Keratinocyte (primary cell): ENCODE measurements around the gene ENTPD7. TPM values are rescaled to one million over a fixed set of nuclear protein-coding genes. Genes with fewer than 3 reads are reported as not detected.

Experiments used
- DNase-seq: peaks from one replicate; pipeline ENCODE4 v3.0.0-alpha.2; 2011; ENCODE audit warnings: low read depth, missing footprints, low spot score
- FAIRE-seq: peaks from 2 replicates; lab custom pipeline; 2011; peaks lifted over from hg19 to GRCh38; lab: Jason Lieb, UNC
- H2AFZ ChIP-seq: 2 replicates; pipeline ENCODE4 v1.6.0; 2012; ENCODE audit warnings: low read length, control low read depth, inconsistent platforms; ENCODE audit not compliant: control insufficient read depth
- H3K27ac ChIP-seq: 2 replicates; pipeline ENCODE4 v1.5.1; 2011; ENCODE audit warnings: low read length; ENCODE audit not compliant: control insufficient read depth, insufficient read depth
- H3K27me3 ChIP-seq: 3 replicates; pipeline ENCODE4 v1.6.0; 2011; ENCODE audit warnings: low read length; ENCODE audit not compliant: control insufficient read depth, insufficient read depth; ENCODE audit errors: extremely low read depth
- H3K36me3 ChIP-seq, 2 experiments: 2 replicates in 1 of 2; 3 replicates in 1 of 2; pipeline ENCODE4 v1.5.1; 2011; ENCODE audit warnings: low read length in 2 of 2, mild to moderate bottlenecking in 1 of 2; ENCODE audit not compliant: control insufficient read depth in 2 of 2, insufficient read depth in 2 of 2; ENCODE audit errors: extremely low read depth in 1 of 2
- H3K4me1 ChIP-seq: 3 replicates; pipeline ENCODE4 v1.5.1; 2011; ENCODE audit warnings: low read length; ENCODE audit not compliant: control insufficient read depth, insufficient read depth; ENCODE audit errors: extremely low read depth
- H3K4me2 ChIP-seq: 3 replicates; pipeline ENCODE4 v1.6.0; 2011; ENCODE audit warnings: low read depth, low read length; ENCODE audit not compliant: control insufficient read depth, insufficient read depth; ENCODE audit errors: extremely low read depth
- H3K4me3 ChIP-seq, 3 experiments: fragments of 200-600 bp in 1 of 3; sonication (generic) in 1 of 3; 2 replicates in 2 of 3; 3 replicates in 1 of 3; pipeline ENCODE4 v1.5.1; 2011 to 2016; ENCODE audit warnings: low read length in 3 of 3, mild to moderate bottlenecking in 3 of 3, control low read depth in 2 of 3, inconsistent platforms in 1 of 3, low read depth in 1 of 3, mixed read lengths in 1 of 3, mixed run types in 1 of 3, moderate library complexity in 1 of 3; ENCODE audit not compliant: control insufficient read depth in 2 of 3, insufficient read depth in 2 of 3; ENCODE audit errors: extremely low read depth in 1 of 3
- H3K79me2 ChIP-seq: 2 replicates; pipeline ENCODE4 v1.6.0; 2012; ENCODE audit warnings: low read length; ENCODE audit not compliant: control insufficient read depth, insufficient read depth
- H3K9ac ChIP-seq: 3 replicates; pipeline ENCODE4 v1.6.0; 2011; ENCODE audit warnings: low read length; ENCODE audit not compliant: control insufficient read depth, insufficient read depth; ENCODE audit errors: extremely low read depth
- H3K9me1 ChIP-seq: 3 replicates; pipeline ENCODE4 v1.6.0; 2011; ENCODE audit warnings: low read length; ENCODE audit not compliant: control insufficient read depth, insufficient read depth; ENCODE audit errors: extremely low read depth
- H3K9me3 ChIP-seq: 2 replicates; pipeline ENCODE4 v1.5.1; 2012; ENCODE audit warnings: low read depth, low read length; ENCODE audit not compliant: control insufficient read depth
- H4K20me1 ChIP-seq: 3 replicates; pipeline ENCODE4 v1.6.0; 2011; ENCODE audit warnings: low read length; ENCODE audit not compliant: control insufficient read depth, insufficient read depth; ENCODE audit errors: extremely low read depth
- EZH2 ChIP-seq: IDR thresholded peaks from one replicate; pipeline ENCODE4 v1.6.1; 2012; ENCODE audit warnings: inconsistent platforms, mild to moderate bottlenecking, low read length, moderate library complexity
- dilution Hi-C: fragments of 300-500 bp; cut with MboI; formaldehyde crosslinking; loops from one replicate; pipeline ENCODE4 v1.7.0; 2020; ENCODE audit warnings: low sequenced_read_pairs; ENCODE audit not compliant: extremely low pct_ligation_motif_present
- polyA plus RNA-seq, 5 experiments: library from polyadenylated mRNA; depleted of rRNA in 3 of 5; stranded (reverse) in 3 of 5; stranded (forward) in 1 of 5; unstranded in 1 of 5; fragments of >200 nt; gene quantifications; 1 replicate in 1 of 5; 2 replicates in 3 of 5; 3 replicates in 1 of 5; pipeline versions ENCODE4 v1.2.1 to v1.2.3, GENCODE V29; 2011 to 2012; ENCODE audit warnings: missing spikeins in 2 of 5, low read depth in 1 of 5, low replicate concordance in 1 of 5
- TF ChIP-seq, protein P1 (sequence below), 3 experiments: IDR thresholded peaks in 1 of 3; conservative IDR thresholded peaks in 1 of 3; optimal IDR thresholded peaks in 1 of 3; 2 replicates in 2 of 3; 3 replicates in 1 of 3; pipeline versions ENCODE3 to v1.5.1; 2011; ENCODE audit warnings: low read length in 3 of 3, mild to moderate bottlenecking in 3 of 3, moderate library complexity in 2 of 3, control low read depth in 1 of 3, inconsistent platforms in 1 of 3; ENCODE audit not compliant: insufficient read depth in 2 of 3; ENCODE audit errors: extremely low read depth in 1 of 3

ENTPD7 gene
- polyA plus RNA-seq, 1 donor (not counting 4 experiments of a cell fraction or from before 2014, with no cell fraction given), result 18.1 TPM

DNA sequence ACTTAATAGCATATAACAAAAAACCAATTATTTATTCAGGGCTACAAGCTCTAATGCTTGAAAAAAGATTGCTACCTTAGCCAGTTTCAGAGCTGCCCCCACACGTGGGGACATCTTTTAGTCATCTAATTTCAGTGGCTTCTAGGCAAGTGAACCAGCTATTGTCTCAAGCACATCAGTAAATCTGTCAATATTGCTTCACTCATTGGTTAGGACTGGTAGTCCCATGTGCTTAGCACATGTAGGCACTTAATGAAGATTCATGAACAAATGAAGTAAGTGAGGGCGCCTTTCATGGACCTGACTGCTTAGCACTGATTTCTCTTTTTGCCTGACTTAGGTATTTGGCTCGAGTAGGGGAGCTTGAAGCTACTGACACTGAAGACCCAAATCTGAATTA lies 19.6 kb downstream of the ENTPD7 start:
- no peak for FAIRE-seq
- no peak overlapping the region for H2AFZ ChIP-seq
- H3K9me3 ChIP-seq, result no peaks in the 10 kb centered on the region
- dilution Hi-C loops, result no loop called here
- peaks cover 18% of the 10 kb centered on the region for H3K79me2 ChIP-seq
- no peak for DNase-seq
- no peaks in the 10 kb centered on the region for H3K27me3 ChIP-seq
- no peak overlapping the region for H3K9ac ChIP-seq
- no peaks in the 10 kb centered on the region for H4K20me1 ChIP-seq
- no peak overlapping the region for H3K4me2 ChIP-seq
- TF ChIP-seq, protein P1, sequence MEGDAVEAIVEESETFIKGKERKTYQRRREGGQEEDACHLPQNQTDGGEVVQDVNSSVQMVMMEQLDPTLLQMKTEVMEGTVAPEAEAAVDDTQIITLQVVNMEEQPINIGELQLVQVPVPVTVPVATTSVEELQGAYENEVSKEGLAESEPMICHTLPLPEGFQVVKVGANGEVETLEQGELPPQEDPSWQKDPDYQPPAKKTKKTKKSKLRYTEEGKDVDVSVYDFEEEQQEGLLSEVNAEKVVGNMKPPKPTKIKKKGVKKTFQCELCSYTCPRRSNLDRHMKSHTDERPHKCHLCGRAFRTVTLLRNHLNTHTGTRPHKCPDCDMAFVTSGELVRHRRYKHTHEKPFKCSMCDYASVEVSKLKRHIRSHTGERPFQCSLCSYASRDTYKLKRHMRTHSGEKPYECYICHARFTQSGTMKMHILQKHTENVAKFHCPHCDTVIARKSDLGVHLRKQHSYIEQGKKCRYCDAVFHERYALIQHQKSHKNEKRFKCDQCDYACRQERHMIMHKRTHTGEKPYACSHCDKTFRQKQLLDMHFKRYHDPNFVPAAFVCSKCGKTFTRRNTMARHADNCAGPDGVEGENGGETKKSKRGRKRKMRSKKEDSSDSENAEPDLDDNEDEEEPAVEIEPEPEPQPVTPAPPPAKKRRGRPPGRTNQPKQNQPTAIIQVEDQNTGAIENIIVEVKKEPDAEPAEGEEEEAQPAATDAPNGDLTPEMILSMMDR (optimal IDR thresholded peaks at IDR 0.05 in 1 of 3, IDR thresholded peaks at IDR 0.05 in 1 of 3, conservative IDR thresholded peaks at IDR 0.05 in 1 of 3; ENCODE audit: extremely low read depth in 1 of 3, insufficient read depth in 2 of 3, low read length in 3 of 3), result no peak
- TF ChIP-seq EZH2, result no peak
- no peak overlapping the region for H3K4me3 ChIP-seq
- peaks cover 12 to 20% of the 10 kb centered on the region in 2 experiments for H3K36me3 ChIP-seq
- no peaks in the 10 kb centered on the region for H3K9me1 ChIP-seq
- no peak overlapping the region for H3K27ac ChIP-seq
- H3K4me1 ChIP-seq, result peaks cover 18% of the 10 kb centered on the region

DNA sequence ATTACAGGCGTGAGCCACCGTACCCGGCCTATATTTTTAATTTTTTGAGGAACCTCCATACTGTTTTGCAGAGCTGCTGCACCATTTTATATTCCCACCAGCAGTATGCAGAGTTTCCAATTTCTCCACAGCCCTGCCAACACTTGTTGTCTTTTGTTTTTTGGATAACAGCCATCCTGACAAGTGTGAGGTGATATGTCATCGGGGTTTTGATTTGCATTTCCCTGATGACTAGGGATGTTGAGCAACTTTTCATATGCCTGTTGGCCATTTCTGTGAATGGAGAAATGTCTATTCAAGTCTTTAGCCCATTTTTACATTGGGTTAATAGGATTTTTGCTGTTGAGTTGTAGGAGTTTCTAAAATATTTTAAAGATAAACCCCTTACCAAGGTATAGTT lies 22.2 kb downstream of the ENTPD7 start:
- Histone ChIP-seq H4K20me1 (no peaks in the 10 kb centered on the region), H3K27me3 (no peaks in the 10 kb centered on the region), H3K36me3 (peaks cover 12 to 20% of the 10 kb centered on the region in 2 experiments), H3K4me1 (peaks cover 33% of the 10 kb centered on the region), H3K27ac (peak overlapping the region; percentile 68), H3K9me1 (no peaks in the 10 kb centered on the region), H2AFZ (no peak overlapping the region), H3K4me3 (no peak overlapping the region), H3K9ac (no peak overlapping the region), H3K9me3 (no peaks in the 10 kb centered on the region), H3K4me2 (no peak overlapping the region), H3K79me2 (peaks cover 6% of the 10 kb centered on the region)
- peak; percentile 100 for FAIRE-seq
- TF ChIP-seq, protein P1 (optimal IDR thresholded peaks at IDR 0.05 in 1 of 3, IDR thresholded peaks at IDR 0.05 in 1 of 3, conservative IDR thresholded peaks at IDR 0.05 in 1 of 3; ENCODE audit: extremely low read depth in 1 of 3, insufficient read depth in 2 of 3, low read length in 3 of 3), result no peak
- TF ChIP-seq EZH2, result no peak
- DNase-seq, result no peak
- dilution Hi-C loops, result no loop called here
